ENCODE measurements around the gene KCNQ5.

The KCNQ5 gene

DNA sequence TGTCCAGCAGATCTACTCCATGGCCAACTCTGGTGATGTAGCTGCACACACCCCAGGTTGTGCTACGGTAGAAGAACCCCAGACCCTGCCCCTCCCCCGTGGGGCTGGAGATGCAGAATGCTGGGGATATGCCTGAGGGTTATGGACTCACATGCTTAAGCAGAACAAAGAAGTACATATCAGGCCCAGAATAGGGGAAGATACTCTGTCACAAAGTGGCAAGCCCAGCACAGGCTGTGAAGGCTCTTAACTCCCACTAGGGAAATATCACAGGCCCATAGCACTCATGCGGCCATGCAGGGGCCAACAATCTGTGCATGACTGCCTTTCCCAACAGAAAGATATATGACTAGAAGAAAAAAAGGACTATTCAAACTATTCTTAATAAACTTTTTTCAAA is 234.9 kb downstream of the KCNQ5 start:
- TF ChIP-seq POLR2A (IDR thresholded peaks at IDR 0.05; ENCODE audit: low read depth, low read length) = no peak
- FAIRE-seq = no peak
- no peak for DNase-seq (ENCODE audit: insufficient read length, low spot score)

DNA sequence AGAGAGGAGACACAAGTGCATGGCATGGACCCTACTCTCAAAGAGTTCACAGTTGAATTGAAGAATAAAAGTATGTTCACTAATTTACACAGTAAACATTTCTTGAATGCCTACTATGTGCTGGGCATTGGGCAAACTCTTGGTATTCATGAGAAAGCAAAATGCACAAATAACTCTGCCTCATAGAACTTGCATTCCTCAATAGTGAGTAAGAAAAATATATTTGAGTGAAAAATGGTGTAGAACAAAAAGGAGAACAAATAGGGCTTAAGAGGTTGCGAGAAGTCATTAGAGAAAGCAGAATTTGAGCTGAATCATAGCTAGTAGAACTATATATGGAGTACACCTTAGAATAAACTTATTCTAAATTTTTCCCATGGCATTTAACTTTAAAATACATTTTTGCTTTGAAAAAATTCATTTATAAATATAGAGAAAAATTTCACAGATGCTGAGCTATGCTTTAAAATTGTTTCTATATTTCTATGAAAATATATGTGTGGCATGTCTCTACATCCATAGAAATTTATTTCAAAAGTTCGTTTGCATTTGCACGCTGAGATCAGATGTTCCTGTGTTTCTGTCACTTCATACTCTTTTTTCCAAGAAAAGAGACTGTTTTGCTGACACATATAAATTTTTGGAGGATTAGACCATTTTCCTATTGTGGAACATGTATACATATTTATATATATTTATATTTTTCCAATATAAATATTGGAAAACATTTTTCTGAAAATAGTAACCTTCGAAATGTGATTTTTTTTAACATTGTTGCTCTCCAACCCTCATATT is 236.1 kb downstream of the KCNQ5 start:
- peak; percentile 43 for FAIRE-seq
- TF ChIP-seq POLR2A (IDR thresholded peaks at IDR 0.05; ENCODE audit: low read depth, low read length) = no peak
- DNase-seq (ENCODE audit: insufficient read length, low spot score) = peak; percentile 2

DNA sequence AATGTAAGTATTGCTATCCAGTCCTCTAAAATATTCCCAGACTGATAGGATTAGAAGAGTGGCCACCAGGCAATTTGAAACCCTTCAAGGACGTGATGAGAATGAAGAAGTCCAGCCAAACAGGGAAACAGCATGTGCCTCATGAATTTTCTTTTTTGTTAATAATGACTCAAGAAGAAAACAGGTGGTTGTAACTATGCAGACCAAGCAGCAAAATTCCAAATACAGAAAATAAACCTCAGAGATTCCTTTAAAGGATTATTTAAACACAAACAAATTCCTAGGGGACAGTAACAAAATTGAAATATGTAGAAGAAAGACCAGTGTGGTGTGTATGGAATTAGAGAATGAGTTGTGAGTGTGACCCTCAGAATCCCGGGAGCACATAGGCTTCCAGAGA is 239.2 kb downstream of the KCNQ5 start:
- TF ChIP-seq POLR2A (IDR thresholded peaks at IDR 0.05; ENCODE audit: low read depth, low read length) = no peak
- FAIRE-seq (no peak), DNase-seq (ENCODE audit: insufficient read length, low spot score) (no peak)

DNA sequence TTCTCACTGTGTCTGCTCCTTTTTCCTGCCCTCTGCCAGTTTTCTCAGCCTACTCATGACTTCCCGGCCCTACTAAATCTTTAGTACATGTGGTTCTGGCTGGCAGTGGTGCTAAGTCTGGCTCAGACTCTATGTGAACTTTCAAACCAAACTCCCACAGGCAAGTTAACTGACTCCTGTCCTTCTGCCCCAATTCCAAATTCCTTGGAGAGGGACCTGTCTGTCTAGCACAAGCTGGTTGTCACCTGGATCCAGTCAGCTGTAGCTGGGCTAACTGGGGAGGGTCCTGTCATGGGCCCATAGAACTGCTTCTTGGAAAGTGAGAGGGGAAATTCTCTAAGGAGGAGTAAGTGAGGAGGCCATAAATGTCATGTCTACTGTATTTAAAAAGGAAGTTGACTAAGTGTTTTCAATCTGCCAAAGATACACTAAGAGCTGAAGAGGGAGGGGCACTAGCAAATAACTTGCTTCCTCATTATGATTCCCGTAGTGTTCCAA is 240.1 kb downstream of the KCNQ5 start:
- FAIRE-seq (peak; percentile 92), DNase-seq (ENCODE audit: insufficient read length, low spot score) (peak; percentile 12)
- TF ChIP-seq POLR2A (IDR thresholded peaks at IDR 0.05; ENCODE audit: low read depth, low read length) = no peak

DNA sequence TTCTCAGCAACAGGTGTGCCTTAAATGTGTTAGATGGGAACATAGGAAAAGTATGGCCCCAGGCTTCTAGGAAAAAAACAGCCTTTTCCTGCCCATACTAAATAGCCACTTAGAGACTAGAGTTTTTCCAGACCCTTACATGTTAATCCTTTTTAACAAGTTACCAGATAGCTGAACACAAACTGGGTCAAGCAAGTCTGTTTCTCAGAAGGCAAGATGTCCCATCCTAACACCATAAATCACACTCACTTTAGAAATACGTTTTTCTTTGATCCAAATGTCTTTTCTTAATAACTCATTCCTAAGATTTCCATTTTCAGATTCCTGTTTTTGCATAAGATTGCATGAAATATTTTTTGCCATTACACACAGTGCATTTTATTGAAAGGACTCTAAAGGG is 241.3 kb downstream of the KCNQ5 start:
- DNase-seq (ENCODE audit: insufficient read length, low spot score) = no peak
- FAIRE-seq = peak; percentile 69
- TF ChIP-seq POLR2A (IDR thresholded peaks at IDR 0.05; ENCODE audit: low read depth, low read length) = no peak

DNA sequence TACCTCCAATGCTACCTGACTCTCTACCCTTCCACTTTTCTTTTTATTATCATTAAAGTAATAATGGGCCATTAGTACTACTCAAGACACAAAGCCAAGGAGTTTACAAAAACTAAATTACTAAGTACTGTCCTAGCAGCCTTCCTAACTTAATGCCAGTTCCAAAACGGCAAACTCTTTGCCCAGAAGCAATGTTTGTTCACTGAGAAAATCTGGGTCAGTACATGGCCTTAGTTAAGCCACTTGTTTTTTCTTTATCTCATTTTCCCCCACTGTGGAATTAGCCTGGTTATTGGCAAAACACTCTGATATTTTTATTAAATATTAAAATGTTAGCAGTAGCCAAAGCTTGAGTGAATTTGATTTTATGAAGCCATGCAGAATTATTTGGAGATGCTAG is 242.4 kb downstream of the KCNQ5 start:
- FAIRE-seq = no peak
- DNase-seq (ENCODE audit: insufficient read length, low spot score) = no peak
- no peak for TF ChIP-seq POLR2A (IDR thresholded peaks at IDR 0.05; ENCODE audit: low read depth, low read length)

DNA sequence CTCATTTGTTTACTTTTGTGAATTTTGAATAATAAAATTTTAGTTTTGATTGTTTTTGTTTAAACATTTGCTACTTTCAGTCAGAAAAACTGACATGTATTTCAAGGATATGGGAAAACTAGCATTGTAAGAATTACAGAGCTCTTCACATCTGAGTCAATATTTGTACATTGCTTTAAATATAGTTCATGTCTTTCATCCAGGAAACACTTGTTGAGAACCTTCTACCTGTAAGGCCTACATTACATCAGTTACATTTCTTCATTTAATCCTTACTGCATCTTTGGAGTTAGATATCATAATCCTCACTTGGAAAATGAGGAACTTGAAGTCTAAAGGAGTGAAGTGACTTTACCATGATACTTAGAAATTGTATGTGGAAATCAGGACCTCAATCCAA is 242.9 kb downstream of the KCNQ5 start:
- TF ChIP-seq POLR2A (IDR thresholded peaks at IDR 0.05; ENCODE audit: low read depth, low read length) = no peak
- DNase-seq (ENCODE audit: insufficient read length, low spot score) = no peak
- FAIRE-seq = peak; percentile 20

DNA sequence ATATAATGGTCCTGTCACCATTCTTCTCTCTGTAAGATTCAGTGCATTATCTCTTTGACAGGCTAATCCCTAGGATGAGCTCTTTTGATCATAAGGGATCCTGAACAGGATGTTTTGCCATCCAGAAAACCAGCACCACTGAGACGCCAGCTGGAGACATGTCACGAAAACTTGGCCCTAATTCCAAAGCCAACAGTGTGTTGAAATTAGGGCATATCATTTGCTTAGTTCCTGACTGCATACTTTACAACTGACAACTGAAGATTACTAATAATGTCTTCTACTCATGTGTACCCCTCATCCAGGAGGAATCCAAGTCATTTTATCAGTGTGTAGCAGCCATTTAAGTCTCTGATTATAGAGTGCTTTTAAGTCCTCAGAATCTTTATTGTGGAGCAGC is 243.6 kb downstream of the KCNQ5 start:
- no peak for TF ChIP-seq POLR2A (IDR thresholded peaks at IDR 0.05; ENCODE audit: low read depth, low read length)
- DNase-seq (ENCODE audit: insufficient read length, low spot score) (no peak), FAIRE-seq (peak; percentile 92)

DNA sequence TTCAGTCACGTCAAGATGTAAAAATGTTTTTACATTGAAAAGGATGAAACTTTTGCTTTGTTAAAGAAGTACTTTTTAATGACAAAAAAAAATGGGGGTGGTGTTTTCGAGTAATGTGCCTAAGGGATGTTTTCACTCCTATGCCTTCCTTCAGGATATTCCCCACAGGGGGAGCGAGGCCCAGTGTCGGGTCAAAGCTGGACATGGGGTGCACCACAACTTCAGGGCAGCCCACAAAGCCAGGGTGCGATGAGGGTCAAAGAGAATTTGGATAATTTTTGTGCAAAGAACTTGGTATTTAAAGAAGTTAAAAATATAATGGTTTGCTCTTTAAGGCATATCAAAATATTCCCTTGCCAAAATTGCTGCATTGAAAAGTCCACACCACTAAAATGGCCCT is 247.8 kb downstream of the KCNQ5 start:
- no peak for DNase-seq (ENCODE audit: insufficient read length, low spot score)
- FAIRE-seq = no peak
- no peak for TF ChIP-seq POLR2A (IDR thresholded peaks at IDR 0.05; ENCODE audit: low read depth, low read length)

DNA sequence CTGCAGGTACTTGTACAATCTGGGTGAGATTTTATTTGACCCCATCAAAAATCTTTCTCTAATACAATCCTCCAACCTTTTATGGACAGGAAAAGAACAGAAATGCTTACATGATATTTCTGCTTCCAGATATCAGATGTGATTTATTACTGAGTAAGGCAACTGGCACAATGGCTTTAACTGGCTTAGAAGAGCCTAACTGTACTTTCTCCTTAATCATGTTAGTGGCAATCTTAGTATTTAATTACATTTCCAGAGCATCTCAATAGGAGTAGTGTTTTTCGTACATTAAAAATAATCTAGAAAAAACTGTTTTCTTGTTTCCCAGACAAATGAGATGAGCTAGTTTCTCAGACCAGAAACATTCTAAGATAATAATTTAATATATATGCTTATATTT is 251.6 kb downstream of the KCNQ5 start:
- DNase-seq (ENCODE audit: insufficient read length, low spot score) (no peak), FAIRE-seq (no peak)
- TF ChIP-seq POLR2A (IDR thresholded peaks at IDR 0.05; ENCODE audit: low read depth, low read length) = no peak

DNA sequence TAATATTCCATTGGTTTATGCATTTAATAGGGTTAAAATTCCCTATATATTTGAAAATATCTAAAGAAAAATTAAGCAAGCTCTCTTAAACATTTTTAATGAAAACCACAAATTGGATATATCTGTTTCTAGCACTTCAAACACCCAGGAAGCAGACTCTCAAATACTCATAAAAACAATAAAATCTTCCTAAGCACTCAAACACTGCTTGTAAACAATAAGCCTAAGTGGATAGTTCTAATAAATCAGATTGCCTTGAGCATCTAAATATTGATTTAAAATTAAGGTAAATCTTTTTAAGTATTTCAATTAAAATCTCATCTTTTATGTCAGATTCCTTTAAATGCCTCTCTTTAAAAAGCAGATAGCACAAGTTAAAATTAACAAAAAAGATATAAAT is 254.4 kb downstream of the KCNQ5 start:
- TF ChIP-seq POLR2A (IDR thresholded peaks at IDR 0.05; ENCODE audit: low read depth, low read length) = no peak
- DNase-seq (ENCODE audit: insufficient read length, low spot score) = no peak
- no peak for FAIRE-seq

DNA sequence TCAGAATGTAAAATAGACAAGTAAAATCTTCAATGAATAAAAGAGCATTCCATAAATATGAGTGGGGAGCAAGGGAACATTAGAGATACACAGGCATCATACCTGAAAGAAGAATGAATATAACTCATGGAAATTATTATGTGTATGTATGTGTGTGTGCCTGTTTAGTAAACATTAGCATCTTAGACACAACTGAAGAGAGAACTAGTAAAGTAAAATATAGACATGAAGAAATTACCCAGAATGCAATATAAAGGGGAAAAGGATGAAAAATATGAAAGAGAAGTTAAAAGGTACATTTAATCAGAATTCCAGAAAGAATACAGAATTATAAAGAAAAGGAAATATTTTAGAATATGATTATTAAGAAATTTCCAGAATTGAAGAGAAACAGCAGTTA is 264.3 kb downstream of the KCNQ5 start:
- peak; percentile 20 for FAIRE-seq
- no peak for TF ChIP-seq POLR2A (IDR thresholded peaks at IDR 0.05; ENCODE audit: low read depth, low read length)
- no peak for DNase-seq (ENCODE audit: insufficient read length, low spot score)

DNA sequence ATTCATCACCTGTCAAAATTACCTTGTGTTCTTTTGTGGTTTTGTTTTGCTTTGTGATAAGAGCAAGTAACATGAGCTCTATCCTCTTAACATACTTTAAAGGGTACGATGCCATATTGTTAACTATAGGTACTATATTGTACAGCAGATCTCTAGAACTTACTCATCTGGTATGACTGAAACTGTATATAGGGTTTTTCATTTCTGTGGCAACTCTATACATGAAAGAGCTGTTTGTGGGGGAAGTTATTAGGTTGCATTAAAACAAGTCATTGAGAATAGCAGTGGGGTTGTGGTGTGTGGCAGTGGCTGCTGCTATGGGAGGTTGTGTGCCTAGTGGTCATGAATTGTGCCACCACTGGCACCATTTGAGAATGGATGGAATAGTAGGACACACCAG is 268.4 kb downstream of the KCNQ5 start:
- DNase-seq (ENCODE audit: insufficient read length, low spot score) (no peak), FAIRE-seq (no peak)
- no peak for TF ChIP-seq POLR2A (IDR thresholded peaks at IDR 0.05; ENCODE audit: low read depth, low read length)

DNA sequence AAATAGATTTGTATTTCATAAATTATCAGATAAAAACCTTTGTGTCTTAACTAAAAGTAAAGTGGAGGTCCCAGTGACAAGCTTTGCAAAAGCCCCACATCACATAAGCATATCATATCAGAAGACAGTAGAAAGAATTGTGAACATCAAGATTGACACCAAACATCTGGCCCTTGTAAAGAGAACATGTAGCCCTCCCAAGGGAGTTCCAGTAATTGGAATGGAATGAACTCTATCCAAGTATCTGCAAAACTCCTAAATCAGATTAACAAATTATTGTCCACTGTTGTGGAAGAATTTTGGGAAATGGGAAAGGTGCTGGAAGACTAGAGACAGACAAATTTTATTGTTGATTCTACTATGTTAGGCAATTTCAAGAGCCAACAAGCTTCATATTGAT is 268.8 kb downstream of the KCNQ5 start:
- no peak for DNase-seq (ENCODE audit: insufficient read length, low spot score)
- TF ChIP-seq POLR2A (IDR thresholded peaks at IDR 0.05; ENCODE audit: low read depth, low read length) = no peak
- no peak for FAIRE-seq

DNA sequence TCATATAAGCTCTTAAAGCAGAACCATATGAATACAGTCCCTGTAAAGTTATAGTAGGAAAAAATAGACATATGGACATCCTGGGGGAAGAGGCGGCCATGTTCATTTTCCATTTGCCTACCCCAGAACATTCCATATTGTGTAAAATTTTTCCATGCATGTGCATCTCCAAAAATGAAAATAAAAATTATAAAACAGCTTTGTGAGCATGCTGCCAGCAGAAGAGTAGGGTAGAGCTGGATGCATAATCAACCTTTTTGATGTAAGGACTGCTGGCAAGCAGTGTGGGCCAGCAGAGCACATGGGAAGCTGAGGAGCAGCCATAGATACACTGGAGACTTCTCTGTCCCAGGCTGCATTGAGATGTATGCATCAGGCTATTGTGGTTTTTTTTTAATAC is 271.0 kb downstream of the KCNQ5 start:
- DNase-seq (ENCODE audit: insufficient read length, low spot score) = no peak
- no peak for TF ChIP-seq POLR2A (IDR thresholded peaks at IDR 0.05; ENCODE audit: low read depth, low read length)
- FAIRE-seq = no peak

All from H54 (cell line).